ENCODE results near the gene SLC9A9. TPM values are rescaled to one million over a fixed set of nuclear protein-coding genes. Genes with fewer than 3 reads are reported as not detected.

SLC9A9 gene
- total RNA-seq, 1 donor from 2014 or later, result 0.22 TPM

DNA sequence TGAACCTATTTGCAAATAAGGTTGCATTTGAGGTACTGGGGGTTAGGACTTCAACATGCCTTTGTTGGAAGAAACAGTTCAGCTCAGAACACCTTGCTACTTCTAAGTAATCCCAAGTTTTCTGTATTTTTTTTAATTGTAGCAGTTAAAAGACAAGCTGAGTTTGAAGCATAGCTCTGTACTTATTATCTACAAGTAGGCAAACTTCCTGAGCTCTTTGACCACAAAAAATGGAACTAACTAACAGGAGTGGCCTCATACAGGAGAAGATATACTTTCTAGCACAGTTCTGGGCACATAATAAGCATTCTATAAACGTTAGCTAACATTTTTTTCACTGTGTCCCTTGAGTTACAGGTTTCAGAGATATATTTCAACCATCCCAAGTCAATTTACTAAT, 569.5 kb downstream of the SLC9A9 start:
- H3K27me3 ChIP-seq, result no peaks in the 10 kb centered on the region
- H3K79me2 ChIP-seq (ENCODE audit: low read depth), result no peaks in the 10 kb centered on the region
- no peaks in the 10 kb centered on the region for H4K20me1 ChIP-seq (ENCODE audit: low read depth)
- H3K9me3 Mint-ChIP-seq, result peaks cover 3% of the 10 kb centered on the region
- TF ChIP-seq EZH2phosphoT487 (IDR thresholded peaks at IDR 0.05), result no peak
- no peak overlapping the region for H2AFZ ChIP-seq (replicated peaks)
- no peak overlapping the region for H3K4me2 ChIP-seq
- H3K27me3 Mint-ChIP-seq (ENCODE audit: insufficient read depth, low read depth), result peaks cover 2% of the 10 kb centered on the region
- no peak overlapping the region for H3K27ac ChIP-seq
- H3K36me3 Mint-ChIP-seq, result no peaks in the 10 kb centered on the region
- H3K9ac ChIP-seq, result no peak overlapping the region
- no peaks in the 10 kb centered on the region for H3K9me3 ChIP-seq (ENCODE audit: low read depth)
- no peak overlapping the region for H3K27ac Mint-ChIP-seq
- H3K4me3 ChIP-seq, result no peak overlapping the region
- H3K36me3 ChIP-seq, result no peaks in the 10 kb centered on the region
- H3F3A ChIP-seq (ENCODE audit: low read depth), result no peaks in the 10 kb centered on the region
- no peak for DNase-seq (ENCODE audit: low spot score)
- peaks cover 10% of the 10 kb centered on the region for H3K4me1 Mint-ChIP-seq
- H3K4me3 Mint-ChIP-seq, result no peak overlapping the region
- H3K4me1 ChIP-seq, result no peaks in the 10 kb centered on the region

DNA sequence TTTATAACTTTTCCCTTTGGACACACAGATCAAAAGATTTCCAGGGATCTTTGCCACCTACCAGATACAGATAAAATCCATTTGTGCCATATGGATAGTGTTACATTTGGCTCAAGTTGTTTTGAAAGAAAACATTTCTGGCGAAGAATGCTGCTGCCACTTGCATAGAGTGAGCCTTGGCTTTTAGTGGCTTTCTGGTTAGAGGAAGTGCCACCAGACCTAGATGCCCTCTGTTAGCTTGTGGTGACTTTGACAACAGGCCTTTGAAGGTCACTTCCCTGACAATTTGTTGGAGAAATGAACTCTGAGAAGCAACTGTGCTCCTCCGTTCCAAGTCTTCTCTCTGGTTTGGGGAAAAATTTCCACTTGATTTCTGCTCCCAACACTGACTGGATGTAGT, 570.7 kb downstream of the SLC9A9 start:
- Histone ChIP-seq H3K4me3 (no peak overlapping the region), H4K20me1 (ENCODE audit: low read depth) (no peaks in the 10 kb centered on the region), H3F3A (ENCODE audit: low read depth) (no peaks in the 10 kb centered on the region), H3K9me3 (ENCODE audit: low read depth) (no peaks in the 10 kb centered on the region), H3K36me3 (no peaks in the 10 kb centered on the region), H3K9ac (no peak overlapping the region), H2AFZ (replicated peaks) (no peak overlapping the region), H3K4me2 (no peak overlapping the region), H3K79me2 (ENCODE audit: low read depth) (no peaks in the 10 kb centered on the region), H3K4me1 (no peaks in the 10 kb centered on the region), H3K27me3 (no peaks in the 10 kb centered on the region), H3K27ac (no peak overlapping the region)
- no peaks in the 10 kb centered on the region for H3K36me3 Mint-ChIP-seq
- no peak overlapping the region for H3K27ac Mint-ChIP-seq
- H3K4me1 Mint-ChIP-seq, result peaks cover 10% of the 10 kb centered on the region
- no peak for DNase-seq (ENCODE audit: low spot score)
- TF ChIP-seq EZH2phosphoT487 (IDR thresholded peaks at IDR 0.05) (no peak), EZH2 (IDR thresholded peaks at IDR 0.05) (no peak)
- TF ChIP-seq, protein P1, sequence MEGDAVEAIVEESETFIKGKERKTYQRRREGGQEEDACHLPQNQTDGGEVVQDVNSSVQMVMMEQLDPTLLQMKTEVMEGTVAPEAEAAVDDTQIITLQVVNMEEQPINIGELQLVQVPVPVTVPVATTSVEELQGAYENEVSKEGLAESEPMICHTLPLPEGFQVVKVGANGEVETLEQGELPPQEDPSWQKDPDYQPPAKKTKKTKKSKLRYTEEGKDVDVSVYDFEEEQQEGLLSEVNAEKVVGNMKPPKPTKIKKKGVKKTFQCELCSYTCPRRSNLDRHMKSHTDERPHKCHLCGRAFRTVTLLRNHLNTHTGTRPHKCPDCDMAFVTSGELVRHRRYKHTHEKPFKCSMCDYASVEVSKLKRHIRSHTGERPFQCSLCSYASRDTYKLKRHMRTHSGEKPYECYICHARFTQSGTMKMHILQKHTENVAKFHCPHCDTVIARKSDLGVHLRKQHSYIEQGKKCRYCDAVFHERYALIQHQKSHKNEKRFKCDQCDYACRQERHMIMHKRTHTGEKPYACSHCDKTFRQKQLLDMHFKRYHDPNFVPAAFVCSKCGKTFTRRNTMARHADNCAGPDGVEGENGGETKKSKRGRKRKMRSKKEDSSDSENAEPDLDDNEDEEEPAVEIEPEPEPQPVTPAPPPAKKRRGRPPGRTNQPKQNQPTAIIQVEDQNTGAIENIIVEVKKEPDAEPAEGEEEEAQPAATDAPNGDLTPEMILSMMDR (IDR thresholded peaks at IDR 0.05), result no peak
- peaks cover 2% of the 10 kb centered on the region for H3K27me3 Mint-ChIP-seq (ENCODE audit: insufficient read depth, low read depth)
- H3K9me3 Mint-ChIP-seq, result peaks cover 3% of the 10 kb centered on the region
- no peak overlapping the region for H3K4me3 Mint-ChIP-seq

DNA sequence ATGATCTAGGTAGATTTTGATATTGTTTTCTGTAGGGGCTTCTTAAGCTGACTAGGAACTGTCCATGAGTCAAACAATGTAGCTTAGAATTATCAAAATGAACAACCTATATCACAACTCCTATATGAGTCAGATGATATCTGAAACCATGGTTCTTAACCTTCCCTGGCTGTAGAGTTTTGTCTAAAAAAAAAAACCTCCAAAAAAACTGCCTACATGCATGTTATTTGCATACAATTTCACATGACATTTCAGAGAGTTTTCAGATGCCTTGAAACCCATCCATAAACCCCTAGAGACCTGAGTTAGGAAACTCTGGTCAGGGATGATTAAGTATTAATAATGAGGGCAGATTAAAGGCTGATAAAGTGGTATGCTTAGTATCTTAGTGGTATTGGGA, 571.7 kb downstream of the SLC9A9 start:
- Histone ChIP-seq H3K9ac (no peak overlapping the region), H3K79me2 (ENCODE audit: low read depth) (no peaks in the 10 kb centered on the region), H3K27ac (no peak overlapping the region), H3K9me3 (ENCODE audit: low read depth) (no peaks in the 10 kb centered on the region), H3F3A (ENCODE audit: low read depth) (no peaks in the 10 kb centered on the region), H3K36me3 (no peaks in the 10 kb centered on the region), H3K4me3 (no peak overlapping the region), H4K20me1 (ENCODE audit: low read depth) (no peaks in the 10 kb centered on the region), H3K4me1 (no peaks in the 10 kb centered on the region), H3K4me2 (no peak overlapping the region), H3K27me3 (no peaks in the 10 kb centered on the region), H2AFZ (replicated peaks) (no peak overlapping the region)
- Mint-ChIP-seq H3K4me3 (no peak overlapping the region), H3K27ac (no peak overlapping the region), H3K4me1 (peaks cover 10% of the 10 kb centered on the region), H3K27me3 (ENCODE audit: insufficient read depth, low read depth) (peaks cover 2% of the 10 kb centered on the region), H3K36me3 (no peaks in the 10 kb centered on the region), H3K9me3 (peaks cover 3% of the 10 kb centered on the region)
- TF ChIP-seq, protein P1 (IDR thresholded peaks at IDR 0.05), result no peak
- TF ChIP-seq EZH2 (IDR thresholded peaks at IDR 0.05) (no peak), EZH2phosphoT487 (IDR thresholded peaks at IDR 0.05) (no peak)
- no peak for DNase-seq (ENCODE audit: low spot score)

DNA sequence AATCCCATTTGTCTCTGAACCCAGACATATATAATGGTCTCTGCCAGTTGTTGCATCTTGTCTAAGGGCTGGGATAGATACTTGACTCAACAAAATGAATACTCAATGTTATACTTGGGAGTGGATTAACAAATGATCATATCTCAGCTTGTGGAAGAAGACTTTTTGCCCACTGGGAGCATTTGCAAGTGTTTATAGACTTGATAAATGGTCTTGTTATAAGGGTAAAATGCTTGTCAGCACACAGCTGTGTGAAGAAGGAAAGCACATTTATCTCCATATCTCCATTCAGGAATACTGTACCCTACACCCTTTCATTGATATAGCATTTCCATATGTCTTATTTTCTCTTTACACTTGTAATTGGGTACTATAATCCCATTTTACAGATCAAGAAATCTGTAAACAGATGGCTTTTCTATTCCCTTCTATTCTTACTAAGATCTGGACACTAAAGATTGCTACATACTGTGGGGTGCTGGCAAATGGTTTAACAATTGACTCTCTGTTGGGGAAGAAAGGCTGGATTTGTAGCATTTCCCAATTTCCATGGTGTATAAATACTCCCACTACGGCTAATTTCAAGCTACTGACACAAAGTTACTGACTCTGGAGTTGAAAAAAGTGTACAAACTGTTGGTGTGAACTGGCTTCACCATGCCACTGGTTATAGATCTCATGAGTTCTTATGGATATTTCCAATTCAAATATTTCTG, 574.1 kb downstream of the SLC9A9 start:
- Mint-ChIP-seq H3K4me3 (no peak overlapping the region), H3K36me3 (no peaks in the 10 kb centered on the region), H3K27ac (no peak overlapping the region), H3K9me3 (peaks cover 3% of the 10 kb centered on the region), H3K4me1 (peaks cover 10% of the 10 kb centered on the region), H3K27me3 (ENCODE audit: insufficient read depth, low read depth) (no peaks in the 10 kb centered on the region)
- DNase-seq (ENCODE audit: low spot score), result no peak
- H3K79me2 ChIP-seq (ENCODE audit: low read depth), result no peaks in the 10 kb centered on the region
- H2AFZ ChIP-seq (replicated peaks), result no peak overlapping the region
- H3F3A ChIP-seq (ENCODE audit: low read depth), result no peaks in the 10 kb centered on the region
- no peak overlapping the region for H3K4me2 ChIP-seq
- no peaks in the 10 kb centered on the region for H3K27me3 ChIP-seq
- no peaks in the 10 kb centered on the region for H4K20me1 ChIP-seq (ENCODE audit: low read depth)
- H3K4me1 ChIP-seq, result no peaks in the 10 kb centered on the region
- H3K9me3 ChIP-seq (ENCODE audit: low read depth), result no peaks in the 10 kb centered on the region
- H3K4me3 ChIP-seq, result no peak overlapping the region
- TF ChIP-seq EZH2 (IDR thresholded peaks at IDR 0.05), result no peak
- no peak for TF ChIP-seq EZH2phosphoT487 (IDR thresholded peaks at IDR 0.05)
- TF ChIP-seq, protein P1 (IDR thresholded peaks at IDR 0.05), result no peak
- no peaks in the 10 kb centered on the region for H3K36me3 ChIP-seq
- no peak overlapping the region for H3K27ac ChIP-seq
- no peak overlapping the region for H3K9ac ChIP-seq

Measured in neural progenitor cell (in vitro differentiated cells).